Measurements from ENCODE around the gene RHBDD1. TPM values are rescaled to one million over a fixed set of nuclear protein-coding genes. Genes with fewer than 3 reads are reported as not detected.

RHBDD1 gene
- total RNA-seq, 2 donors from 2014 or later: 35.2 to 46.2 TPM

DNA sequence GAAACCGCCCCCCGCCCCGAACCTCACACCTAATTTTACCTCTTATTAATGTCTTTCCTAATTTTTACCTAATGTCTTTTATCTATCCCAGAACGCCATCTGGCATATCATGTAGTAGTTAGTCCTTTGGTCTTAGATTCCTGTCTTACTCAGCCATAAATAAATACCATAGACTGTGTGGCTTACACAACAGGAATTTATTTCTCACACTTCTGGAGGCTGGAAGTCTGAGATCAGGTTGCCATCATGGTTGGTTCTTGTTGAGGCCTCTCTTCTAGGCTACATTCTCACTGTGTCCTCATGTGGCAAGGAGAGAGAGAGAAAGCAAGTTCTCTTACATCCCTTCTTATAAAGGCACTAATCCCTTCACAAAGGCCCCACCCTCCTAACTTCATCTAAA, 46.8 kb downstream of the RHBDD1 start:
- Histone ChIP-seq H3K9ac (ENCODE audit: extremely low read depth, low read length, poor library complexity, severe bottlenecking) (no peak overlapping the region), H3K4me1 (ENCODE audit: control insufficient read depth, insufficient read depth, low read length) (no peaks in the 10 kb centered on the region), H3K9me3 (ENCODE audit: control insufficient read depth, low read length) (peaks cover 3% of the 10 kb centered on the region), H3K4me3 (ENCODE audit: low read length) (no peak overlapping the region), H3K36me3 (ENCODE audit: control insufficient read depth, insufficient read depth, low read length) (no peaks in the 10 kb centered on the region), H3K27me3 (ENCODE audit: control insufficient read depth, insufficient read depth, low read length, poor library complexity, severe bottlenecking) (peaks cover 31% of the 10 kb centered on the region), H3K27ac (ENCODE audit: low read depth, low read length) (no peak overlapping the region)
- Mint-ChIP-seq H3K4me1 (peaks cover 8% of the 10 kb centered on the region), H3K27me3 (ENCODE audit: insufficient read depth) (peaks cover 15% of the 10 kb centered on the region), H3K27ac (no peak overlapping the region), H3K36me3 (ENCODE audit: low read depth) (peaks cover 19% of the 10 kb centered on the region), H3K4me3 (no peak overlapping the region), H3K9me3 (peaks cover 10% of the 10 kb centered on the region)
- TF ChIP-seq CTCF (conservative IDR thresholded peaks at IDR 0.05): no peak
- WGBS, 2 experiments (ENCODE audit: insufficient coverage in 1 of 2, insufficient read length in 1 of 2): 98 to 100% methylated on average over 2 to 4 of the region's 4 CpGs
- no peak for DNase-seq

- Mint-ChIP-seq H3K9me3 (peaks cover 10% of the 10 kb centered on the region), H3K4me3 (no peak overlapping the region), H3K36me3 (ENCODE audit: low read depth) (peaks cover 19% of the 10 kb centered on the region), H3K4me1 (peaks cover 11% of the 10 kb centered on the region), H3K27me3 (ENCODE audit: insufficient read depth) (peaks cover 15% of the 10 kb centered on the region), H3K27ac (no peak overlapping the region)
- Histone ChIP-seq H3K27ac (ENCODE audit: low read depth, low read length) (no peak overlapping the region), H3K4me1 (ENCODE audit: control insufficient read depth, insufficient read depth, low read length) (no peaks in the 10 kb centered on the region), H3K36me3 (ENCODE audit: control insufficient read depth, insufficient read depth, low read length) (no peaks in the 10 kb centered on the region), H3K9ac (ENCODE audit: extremely low read depth, low read length, poor library complexity, severe bottlenecking) (no peak overlapping the region), H3K9me3 (ENCODE audit: control insufficient read depth, low read length) (peaks cover 3% of the 10 kb centered on the region), H3K27me3 (ENCODE audit: control insufficient read depth, insufficient read depth, low read length, poor library complexity, severe bottlenecking) (peaks cover 23% of the 10 kb centered on the region), H3K4me3 (ENCODE audit: low read length) (no peak overlapping the region)
- no peak for DNase-seq
- WGBS, 2 experiments (ENCODE audit: insufficient coverage in 1 of 2, insufficient read length in 1 of 2): 95 to 100% methylated on average over 3 to 4 of the region's 4 CpGs
- TF ChIP-seq CTCF (conservative IDR thresholded peaks at IDR 0.05): no peak
Observed at GRCh38 chr2:226883296-226883795, 47.5 kb downstream of the RHBDD1 start.

- no peaks in the 10 kb centered on the region for H3K4me1 ChIP-seq (ENCODE audit: control insufficient read depth, insufficient read depth, low read length)
Observed at GRCh38 chr2:226884166-226884565, 48.3 kb downstream of the RHBDD1 start.

More at GRCh38 chr2:226884166-226884565, 48.3 kb downstream of the RHBDD1 start:
- no peak overlapping the region for H3K9ac ChIP-seq (ENCODE audit: extremely low read depth, low read length, poor library complexity, severe bottlenecking)
- Mint-ChIP-seq H3K27me3 (ENCODE audit: insufficient read depth) (peaks cover 12% of the 10 kb centered on the region), H3K9me3 (peaks cover 10% of the 10 kb centered on the region), H3K27ac (no peak overlapping the region), H3K4me1 (peaks cover 11% of the 10 kb centered on the region), H3K4me3 (no peak overlapping the region), H3K36me3 (ENCODE audit: low read depth) (peaks cover 17% of the 10 kb centered on the region)
- H3K27ac ChIP-seq (ENCODE audit: low read depth, low read length): no peak overlapping the region
- H3K4me3 ChIP-seq (ENCODE audit: low read length): no peak overlapping the region
- no peaks in the 10 kb centered on the region for H3K36me3 ChIP-seq (ENCODE audit: control insufficient read depth, insufficient read depth, low read length)
- peaks cover 15% of the 10 kb centered on the region for H3K27me3 ChIP-seq (ENCODE audit: control insufficient read depth, insufficient read depth, low read length, poor library complexity, severe bottlenecking)
- peaks cover 3% of the 10 kb centered on the region for H3K9me3 ChIP-seq (ENCODE audit: control insufficient read depth, low read length)
- DNase-seq: no peak
- no peak for TF ChIP-seq CTCF (conservative IDR thresholded peaks at IDR 0.05)

Data from endodermal cell (in vitro differentiated cells).